Stimulated activated CD8-positive, alpha-beta memory T cell treated with anti-CD3 and anti-CD28 coated beads, Interleukin-15, amount 100 ng/mL, for 24 hours (primary cell): ENCODE data around the gene ASTN2.

Source experiments
- DNase-seq: peaks from one replicate; pipeline ENCODE4 v3.0.0-alpha.2; 2020; ENCODE audit warnings: low read depth

Gene ASTN2

GRCh38 chr9:116809656-116810055 is 605.2 kb downstream of the ASTN2 start:
- DNase-seq = no peak

DNA sequence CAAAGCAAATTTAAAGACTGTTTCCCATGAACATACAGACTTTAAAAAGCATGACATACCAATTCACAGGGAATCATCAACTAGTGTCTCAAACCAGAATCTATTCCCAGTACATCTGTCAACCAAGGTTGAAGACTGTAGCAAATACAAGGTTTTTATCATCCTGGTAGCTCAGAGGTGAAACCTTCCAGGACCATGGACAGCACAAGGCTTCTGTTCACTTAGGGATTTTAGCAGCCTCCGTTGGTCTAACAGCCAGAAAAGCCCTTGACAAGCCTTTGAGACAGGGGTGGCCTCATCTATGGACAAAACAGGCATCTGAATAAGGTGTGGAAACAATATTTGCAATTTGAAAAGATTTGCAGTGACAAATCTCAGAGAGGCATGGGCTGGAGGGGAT is 608.8 kb downstream of the ASTN2 start:
- DNase-seq = no peak

DNA sequence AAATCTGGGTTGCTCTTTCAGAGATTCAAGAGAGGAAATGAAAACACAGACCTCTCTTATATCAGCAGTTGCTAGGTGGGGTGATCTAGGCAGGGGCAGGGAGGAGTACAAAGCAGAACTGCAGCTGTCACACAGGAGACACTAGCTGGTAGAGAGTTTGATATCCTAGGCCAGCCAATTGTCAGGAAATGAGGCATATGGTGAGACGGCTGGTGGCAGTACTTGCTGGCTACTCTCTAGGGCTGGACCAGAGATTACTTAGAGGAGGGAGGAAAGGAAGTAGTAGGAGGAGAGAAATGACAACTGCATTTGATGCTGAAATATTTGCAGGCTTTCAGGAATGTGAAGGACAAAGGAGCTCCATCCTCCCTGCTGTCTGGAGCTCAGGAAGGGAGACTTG is 614.0 kb downstream of the ASTN2 start:
- no peak for DNase-seq

- no peak for DNase-seq
Measured at GRCh38 chr9:116800074-116800473, 614.8 kb downstream of the ASTN2 start.

GRCh38 chr9:116798521-116798920 is 616.3 kb downstream of the ASTN2 start:
- DNase-seq = no peak

- DNase-seq = no peak
Measured at GRCh38 chr9:116797276-116797675, 617.6 kb downstream of the ASTN2 start.

- DNase-seq = no peak
Measured at GRCh38 chr9:116796669-116797068, 618.2 kb downstream of the ASTN2 start.

- DNase-seq = no peak
Measured at GRCh38 chr9:116795821-116796220, 619.0 kb downstream of the ASTN2 start.

DNA sequence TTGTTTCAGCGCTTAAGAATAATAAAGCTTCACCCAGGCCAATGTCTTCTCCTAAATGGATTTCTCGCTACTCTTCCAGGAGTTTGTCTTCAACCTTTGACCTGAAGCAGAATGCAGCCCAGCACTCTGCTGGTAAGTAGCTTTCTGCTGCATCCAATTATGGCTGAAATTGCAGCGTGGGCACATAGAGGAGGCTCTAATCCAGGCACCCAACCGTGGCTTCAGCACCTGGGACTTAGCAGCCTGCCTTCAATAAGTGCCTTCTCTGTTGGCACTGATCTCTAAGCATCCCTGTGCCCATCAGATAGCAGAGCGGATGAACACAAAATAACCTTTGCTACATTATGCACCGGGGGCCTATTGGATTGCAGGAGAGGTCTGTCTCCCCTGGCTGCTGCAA is 622.6 kb downstream of the ASTN2 start:
- no peak for DNase-seq

GRCh38 chr9:116791326-116791725 is 623.5 kb downstream of the ASTN2 start:
- DNase-seq = no peak

DNA sequence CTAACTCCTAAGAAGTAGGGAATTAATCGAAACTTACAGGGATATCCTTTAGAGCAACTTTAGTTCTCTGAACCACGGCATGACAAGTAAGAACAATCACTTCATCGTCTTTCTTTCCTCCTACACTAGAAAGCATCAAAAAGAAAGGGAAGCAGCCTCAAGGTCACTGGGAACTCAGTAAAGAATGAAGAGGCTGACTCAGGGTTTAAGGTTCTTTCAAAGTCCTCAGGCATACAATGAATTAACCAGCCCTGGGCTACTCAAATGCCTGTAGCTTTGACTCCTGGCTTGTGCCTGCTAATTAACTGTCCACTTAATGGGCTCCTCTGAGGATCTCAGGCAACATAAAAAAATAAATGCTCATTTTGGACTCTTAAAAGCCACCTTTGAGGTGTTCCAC is 625.8 kb downstream of the ASTN2 start:
- DNase-seq = no peak

GRCh38 chr9:116786737-116787136 is 628.1 kb downstream of the ASTN2 start:
- no peak for DNase-seq

DNA sequence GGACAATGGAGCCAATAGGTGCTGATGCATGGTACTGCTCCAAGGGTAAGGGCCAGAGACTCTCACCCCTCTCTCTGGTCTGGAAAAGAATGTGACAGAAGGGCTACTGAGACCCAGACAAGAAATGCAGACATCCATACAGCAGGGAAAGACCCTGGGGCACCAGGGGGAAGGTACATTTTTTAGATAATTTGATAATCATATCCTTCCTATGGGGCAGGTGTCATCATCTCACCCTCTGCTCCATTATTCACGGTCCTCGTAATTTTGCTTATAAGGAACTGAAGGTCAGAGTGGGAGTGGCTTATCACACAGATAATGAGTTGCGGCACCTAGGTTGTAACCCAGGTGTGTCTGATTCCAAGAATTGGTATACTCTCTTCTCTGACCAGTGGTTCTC is 637.7 kb downstream of the ASTN2 start:
- DNase-seq = no peak

GRCh38 chr9:116774421-116775180 is 640.3 kb downstream of the ASTN2 start:
- no peak for DNase-seq

DNA sequence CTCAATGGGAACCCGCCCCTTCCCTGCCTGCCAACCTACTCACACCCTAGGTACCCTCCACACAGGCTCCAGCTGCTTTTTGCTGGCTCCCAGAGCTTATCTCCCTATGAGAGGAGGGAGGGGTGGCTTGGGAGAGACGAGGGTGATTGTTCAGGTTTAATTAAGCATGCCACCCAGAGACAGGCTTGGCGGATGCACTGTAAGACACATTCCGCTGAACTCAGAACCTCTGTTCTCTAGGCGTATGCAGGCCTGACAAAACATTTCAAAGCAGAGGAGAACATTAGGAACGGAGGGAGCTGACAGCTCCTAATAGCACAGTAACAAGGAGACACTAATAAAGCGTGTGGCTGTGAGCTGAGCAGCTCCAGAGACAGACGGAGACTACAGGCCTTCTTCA is 647.6 kb downstream of the ASTN2 start:
- no peak for DNase-seq

DNA sequence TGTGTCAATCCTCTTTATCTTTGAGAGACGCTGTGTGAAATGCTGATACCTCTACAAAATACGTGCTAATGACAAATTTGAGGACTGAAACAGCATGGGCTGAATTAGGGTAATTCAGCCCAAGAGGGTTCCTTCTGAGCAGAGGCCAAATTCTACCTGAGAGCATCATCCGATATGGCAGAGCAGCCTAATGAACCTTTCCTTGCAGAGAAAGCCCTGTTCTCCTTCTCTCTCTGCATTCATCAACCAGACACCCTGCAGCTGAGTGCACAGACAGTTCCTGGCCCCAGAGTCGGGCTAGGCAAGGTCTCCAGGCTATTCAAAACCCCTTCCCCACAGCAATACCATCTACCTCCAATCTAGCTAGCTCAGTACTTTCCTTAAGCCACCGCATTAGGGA is 649.8 kb downstream of the ASTN2 start:
- DNase-seq = no peak

DNA sequence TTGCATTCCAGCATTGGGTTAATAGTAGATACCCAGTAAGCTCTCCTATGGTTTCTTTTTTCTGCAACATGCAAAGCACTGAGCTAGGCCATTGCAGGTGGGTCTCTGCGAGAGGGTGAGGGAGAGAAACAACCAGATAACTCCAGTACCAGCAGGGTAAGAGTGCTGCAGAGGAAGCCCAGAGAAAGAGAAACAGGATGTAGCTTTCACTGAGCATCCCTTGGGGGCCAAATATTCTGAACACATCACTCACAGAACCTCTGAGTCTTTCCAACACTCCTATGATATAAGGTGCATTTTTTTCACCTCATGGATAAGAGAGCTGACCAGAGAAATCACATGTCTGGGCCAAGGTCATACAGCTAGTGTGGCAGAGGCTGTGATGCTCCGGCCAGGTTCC is 651.1 kb downstream of the ASTN2 start:
- DNase-seq = no peak

- no peak for DNase-seq
Measured at GRCh38 chr9:116760636-116761035, 654.2 kb downstream of the ASTN2 start.

DNA sequence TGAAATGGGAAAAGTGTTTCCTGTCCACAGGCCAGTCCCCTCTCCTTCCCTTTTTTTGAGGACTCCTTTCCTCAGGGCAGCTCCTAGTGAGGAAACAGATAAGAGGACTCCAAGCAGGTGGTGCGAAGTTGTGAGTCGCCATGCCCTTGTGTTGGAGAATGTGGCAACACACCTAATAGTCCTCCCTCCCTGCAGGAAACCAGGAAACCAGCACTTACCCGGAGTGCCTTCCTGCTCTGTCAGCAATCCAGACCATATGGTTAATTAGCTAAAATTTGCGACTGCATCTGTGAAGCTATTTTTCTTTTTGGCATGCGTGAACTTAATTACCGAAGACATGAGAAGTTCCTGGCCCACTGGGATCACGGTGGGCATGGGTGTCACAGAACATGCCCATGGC is 657.8 kb downstream of the ASTN2 start:
- no peak for DNase-seq

GRCh38 chr9:116753389-116753788 is 661.5 kb downstream of the ASTN2 start:
- DNase-seq = no peak

- DNase-seq = no peak
Measured at GRCh38 chr9:116750510-116750909, 664.3 kb downstream of the ASTN2 start.

DNA sequence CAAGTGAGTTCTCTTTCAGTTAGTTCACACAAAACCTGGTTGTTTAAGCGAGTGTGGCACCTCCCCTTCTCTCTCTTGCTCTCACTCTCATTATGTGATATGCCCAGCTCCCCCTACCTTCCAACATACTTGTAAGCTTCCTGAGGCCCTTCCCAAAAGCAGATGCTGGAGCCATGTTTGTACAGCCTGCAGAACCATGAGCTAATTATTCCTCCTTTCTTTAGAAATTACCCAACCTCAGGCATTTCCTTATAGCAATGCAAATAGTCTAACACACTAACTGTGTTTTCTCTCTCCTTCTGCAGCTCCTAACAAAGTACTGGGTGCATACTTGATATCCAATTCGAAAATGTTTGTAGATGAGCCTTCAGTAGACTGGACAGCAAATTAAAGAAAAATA is 665.1 kb downstream of the ASTN2 start:
- DNase-seq = no peak

DNA sequence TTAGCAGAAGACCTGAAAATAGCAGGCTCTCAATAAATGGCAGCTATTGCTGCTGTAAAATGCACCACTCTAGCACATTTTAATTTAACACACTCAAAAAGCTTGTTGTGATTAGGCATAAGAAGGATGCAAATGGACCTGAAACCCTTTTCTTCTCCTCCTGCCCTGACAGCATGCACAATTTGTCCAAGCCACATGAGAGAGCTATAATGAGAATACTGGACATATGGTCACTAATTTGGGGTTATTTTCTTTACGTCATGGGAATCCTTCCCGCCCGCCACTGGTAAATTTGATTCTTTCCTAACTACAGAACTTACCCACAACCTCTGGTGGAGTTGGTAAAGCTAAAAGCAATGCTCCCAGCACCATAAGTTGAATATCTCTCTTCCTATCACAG is 665.7 kb downstream of the ASTN2 start:
- DNase-seq = no peak

GRCh38 chr9:116741742-116742141 is 673.1 kb downstream of the ASTN2 start:
- no peak for DNase-seq
